ENCODE results near the gene CHD6.

CHD6 gene

GRCh38 chr20:41377275-41377674 is 240.9 kb downstream of the CHD6 start:
- Mint-ChIP-seq H3K4me1 (ENCODE audit: low read depth) (peaks cover 2% of the 10 kb centered on the region), H3K27me3 (peaks cover 58% of the 10 kb centered on the region), H3K27ac (no peak overlapping the region)

GRCh38 chr20:41376349-41376748 is 241.8 kb downstream of the CHD6 start:
- Mint-ChIP-seq H3K9me3 (peaks cover 2% of the 10 kb centered on the region), H3K4me1 (ENCODE audit: low read depth) (peaks cover 2% of the 10 kb centered on the region), H3K27me3 (peaks cover 57% of the 10 kb centered on the region), H3K4me3 (no peak overlapping the region), H3K36me3 (ENCODE audit: low read depth) (no peaks in the 10 kb centered on the region), H3K27ac (no peak overlapping the region)
- no peak for DNase-seq

More at GRCh38 chr20:41377275-41377674, 240.9 kb downstream of the CHD6 start:
- Mint-ChIP-seq H3K4me3 (no peak overlapping the region), H3K9me3 (no peaks in the 10 kb centered on the region), H3K36me3 (ENCODE audit: low read depth) (no peaks in the 10 kb centered on the region)
- no peak for DNase-seq

- Mint-ChIP-seq H3K9me3 (peaks cover 5% of the 10 kb centered on the region), H3K4me3 (no peak overlapping the region), H3K27ac (no peak overlapping the region), H3K4me1 (ENCODE audit: low read depth) (peaks cover 2% of the 10 kb centered on the region), H3K36me3 (ENCODE audit: low read depth) (no peaks in the 10 kb centered on the region), H3K27me3 (peaks cover 59% of the 10 kb centered on the region)
- no peak for DNase-seq
Measured at GRCh38 chr20:41375846-41376245, 242.3 kb downstream of the CHD6 start.

- H3K9me3 Mint-ChIP-seq: peaks cover 5% of the 10 kb centered on the region
- peaks cover 2% of the 10 kb centered on the region for H3K4me1 Mint-ChIP-seq (ENCODE audit: low read depth)
- no peak overlapping the region for H3K27ac Mint-ChIP-seq
- no peak for DNase-seq
- H3K27me3 Mint-ChIP-seq: peaks cover 59% of the 10 kb centered on the region
- H3K4me3 Mint-ChIP-seq: no peak overlapping the region
- H3K36me3 Mint-ChIP-seq (ENCODE audit: low read depth): no peaks in the 10 kb centered on the region
Measured at GRCh38 chr20:41373931-41374920, 244.0 kb downstream of the CHD6 start.

- peaks cover 62% of the 10 kb centered on the region for H3K27me3 Mint-ChIP-seq
- H3K4me1 Mint-ChIP-seq (ENCODE audit: low read depth): peaks cover 2% of the 10 kb centered on the region
- H3K9me3 Mint-ChIP-seq: peaks cover 5% of the 10 kb centered on the region
- no peak overlapping the region for H3K27ac Mint-ChIP-seq
- H3K4me3 Mint-ChIP-seq: no peak overlapping the region
- no peaks in the 10 kb centered on the region for H3K36me3 Mint-ChIP-seq (ENCODE audit: low read depth)
- DNase-seq: no peak
Measured at GRCh38 chr20:41373251-41373783, 244.9 kb downstream of the CHD6 start.

- peaks cover 5% of the 10 kb centered on the region for H3K9me3 Mint-ChIP-seq
- H3K27me3 Mint-ChIP-seq: peaks cover 60% of the 10 kb centered on the region
- no peaks in the 10 kb centered on the region for H3K36me3 Mint-ChIP-seq (ENCODE audit: low read depth)
- H3K4me3 Mint-ChIP-seq: no peak overlapping the region
- peaks cover 5% of the 10 kb centered on the region for H3K4me1 Mint-ChIP-seq (ENCODE audit: low read depth)
- DNase-seq: no peak
- no peak overlapping the region for H3K27ac Mint-ChIP-seq
Measured at GRCh38 chr20:41371371-41371770, 246.8 kb downstream of the CHD6 start.

GRCh38 chr20:41370176-41370575 is 248.0 kb downstream of the CHD6 start:
- H3K4me1 Mint-ChIP-seq (ENCODE audit: low read depth): peaks cover 5% of the 10 kb centered on the region
- H3K27me3 Mint-ChIP-seq: peaks cover 56% of the 10 kb centered on the region
- H3K27ac Mint-ChIP-seq: no peak overlapping the region
- H3K4me3 Mint-ChIP-seq: no peak overlapping the region
- no peak for DNase-seq
- H3K9me3 Mint-ChIP-seq: peaks cover 5% of the 10 kb centered on the region
- H3K36me3 Mint-ChIP-seq (ENCODE audit: low read depth): no peaks in the 10 kb centered on the region

GRCh38 chr20:41369673-41370072 is 248.5 kb downstream of the CHD6 start:
- H3K36me3 Mint-ChIP-seq (ENCODE audit: low read depth): no peaks in the 10 kb centered on the region
- no peak overlapping the region for H3K27ac Mint-ChIP-seq
- H3K4me1 Mint-ChIP-seq (ENCODE audit: low read depth): peaks cover 5% of the 10 kb centered on the region
- H3K27me3 Mint-ChIP-seq: peaks cover 61% of the 10 kb centered on the region
- no peak for DNase-seq
- H3K9me3 Mint-ChIP-seq: peaks cover 5% of the 10 kb centered on the region
- H3K4me3 Mint-ChIP-seq: no peak overlapping the region

GRCh38 chr20:41367956-41368355 is 250.2 kb downstream of the CHD6 start:
- H3K9me3 Mint-ChIP-seq: peaks cover 5% of the 10 kb centered on the region
- peaks cover 50% of the 10 kb centered on the region for H3K27me3 Mint-ChIP-seq
- peaks cover 5% of the 10 kb centered on the region for H3K4me1 Mint-ChIP-seq (ENCODE audit: low read depth)
- DNase-seq: no peak
- H3K4me3 Mint-ChIP-seq: no peak overlapping the region
- no peak overlapping the region for H3K27ac Mint-ChIP-seq
- H3K36me3 Mint-ChIP-seq (ENCODE audit: low read depth): no peaks in the 10 kb centered on the region

GRCh38 chr20:41367393-41367695 is 250.8 kb downstream of the CHD6 start:
- H3K27ac Mint-ChIP-seq: no peak overlapping the region
- peak overlapping the region; percentile 52 for H3K4me3 Mint-ChIP-seq
- H3K9me3 Mint-ChIP-seq: peaks cover 5% of the 10 kb centered on the region
- no peak for DNase-seq
- no peaks in the 10 kb centered on the region for H3K36me3 Mint-ChIP-seq (ENCODE audit: low read depth)
- peaks cover 5% of the 10 kb centered on the region for H3K4me1 Mint-ChIP-seq (ENCODE audit: low read depth)
- H3K27me3 Mint-ChIP-seq: peaks cover 45% of the 10 kb centered on the region

GRCh38 chr20:41366546-41367392 is 251.4 kb downstream of the CHD6 start, which contains the start of gene EMILIN3:
Gene EMILIN3 (minus strand): TSS chr20:41366818. CDS start chr20:41366634, 184 bp downstream.
- DNase-seq: no peak
- H3K27ac Mint-ChIP-seq: no peak within 1 kb of the TSS
- peak within 1 kb of the TSS; percentile 52 for H3K4me3 Mint-ChIP-seq
- peaks cover 5% of the 10 kb centered on the region for H3K9me3 Mint-ChIP-seq
- peaks cover 5% of the 10 kb centered on the region for H3K4me1 Mint-ChIP-seq (ENCODE audit: low read depth)
- peaks cover 45% of the 10 kb centered on the region for H3K27me3 Mint-ChIP-seq
- no peaks in the 10 kb centered on the region for H3K36me3 Mint-ChIP-seq (ENCODE audit: low read depth)

- DNase-seq: no peak
- no peak overlapping the region for H3K27ac Mint-ChIP-seq
- H3K9me3 Mint-ChIP-seq: no peaks in the 10 kb centered on the region
- no peak overlapping the region for H3K4me3 Mint-ChIP-seq
- peaks cover 40% of the 10 kb centered on the region for H3K27me3 Mint-ChIP-seq
- no peaks in the 10 kb centered on the region for H3K36me3 Mint-ChIP-seq (ENCODE audit: low read depth)
- H3K4me1 Mint-ChIP-seq (ENCODE audit: low read depth): peaks cover 5% of the 10 kb centered on the region
Measured at GRCh38 chr20:41365777-41366545, 252.2 kb downstream of the CHD6 start.

GRCh38 chr20:41364967-41365765 is 253.0 kb downstream of the CHD6 start:
- Mint-ChIP-seq H3K36me3 (ENCODE audit: low read depth) (no peaks in the 10 kb centered on the region), H3K27ac (no peak overlapping the region), H3K9me3 (no peaks in the 10 kb centered on the region), H3K4me3 (no peak overlapping the region), H3K27me3 (peaks cover 40% of the 10 kb centered on the region), H3K4me1 (ENCODE audit: low read depth) (peaks cover 5% of the 10 kb centered on the region)
- no peak for DNase-seq
